Lower lobe of right lung (tissue), 2 donors: ENCODE measurements around the gene PROK2. TPM values are rescaled to one million over a fixed set of nuclear protein-coding genes. Genes with fewer than 3 reads are reported as not detected.

Experiments
- ATAC-seq, 2 donors: fragments of 200-7000 bp; cut with Tn5 transposase; one replicate each; pipeline ENCODE4 v1.9.1; 2020 to 2022; ENCODE audit warnings: mild to moderate bottlenecking in 2 of 2, moderate library complexity in 2 of 2
- DNase-seq: peaks from one replicate; pipeline ENCODE4 v3.0.0-alpha.2; 2020
- H3K27ac ChIP-seq: fragments of 200-600 bp; one replicate; pipeline ENCODE4 v1.8.0; 2022
- H3K27me3 ChIP-seq: fragments of 200-600 bp; one replicate; pipeline ENCODE4 v1.8.0; 2022; ENCODE audit warnings: low read depth
- H3K36me3 ChIP-seq: fragments of 200-600 bp; one replicate; pipeline ENCODE4 v1.8.0; 2022; ENCODE audit warnings: mild to moderate bottlenecking
- H3K4me1 ChIP-seq: fragments of 200-600 bp; one replicate; pipeline ENCODE4 v1.8.0; 2022
- H3K4me3 ChIP-seq: fragments of 200-600 bp; one replicate; pipeline ENCODE4 v1.8.0; 2022; ENCODE audit warnings: mild to moderate bottlenecking
- H3K9me3 ChIP-seq: fragments of 200-600 bp; one replicate; pipeline ENCODE4 v1.8.0; 2022
- intact Hi-C: fragments of 100-400 bp; cut with DNase I; formaldehyde crosslinking; loops from one replicate; pipeline ENCODE4 v1.11.0; 2022
- total RNA-seq: library from RNA; stranded (reverse); fragmentation: NEBNext Ultra II Directional; extraction: Animal tissue kit (Norgen Biotek cat#: 25700); gene quantifications from one replicate; pipeline ENCODE4 v1.2.1, GENCODE V29; 2021
- TF ChIP-seq, protein P1 (sequence below): fragments of 200-600 bp; IDR thresholded peaks from one replicate; pipeline ENCODE4 v1.8.0; 2022; ENCODE audit warnings: antibody characterized with exemption, mild to moderate bottlenecking
- donor health status: DM: no; HTN: yes; CAD: no; lungs with severe emphysema.

PROK2 gene
- total RNA-seq, 1 donor from 2014 or later = 7.4 TPM

DNA sequence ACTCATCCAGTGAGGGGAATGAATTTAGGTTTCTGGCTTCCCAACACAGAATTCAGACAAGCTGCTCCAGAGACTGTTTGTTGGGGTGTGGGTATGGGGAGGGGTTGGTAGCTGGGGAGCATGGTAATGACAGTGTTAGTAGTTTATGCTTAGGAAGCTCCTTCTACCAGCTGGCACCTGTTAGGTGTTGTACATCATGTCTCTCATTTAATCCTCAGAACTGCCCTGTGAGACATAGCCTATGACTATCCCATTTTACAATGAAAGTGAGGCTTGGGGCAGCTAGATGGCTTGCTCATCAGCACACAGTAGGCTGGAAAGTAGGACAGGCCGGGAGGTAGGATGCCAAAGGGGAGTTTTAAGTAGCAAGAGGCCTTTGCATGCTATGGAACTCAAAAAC lies 62.3 kb downstream of the PROK2 start:
- Histone ChIP-seq H3K4me3 (no peak overlapping the region), H3K36me3 (no peaks in the 10 kb centered on the region), H3K4me1 (peaks cover 13% of the 10 kb centered on the region), H3K9me3 (no peaks in the 10 kb centered on the region), H3K27ac (no peak overlapping the region), H3K27me3 (no peaks in the 10 kb centered on the region)
- no peak for ATAC-seq
- intact Hi-C loops = no loop called here
- TF ChIP-seq, protein P1, sequence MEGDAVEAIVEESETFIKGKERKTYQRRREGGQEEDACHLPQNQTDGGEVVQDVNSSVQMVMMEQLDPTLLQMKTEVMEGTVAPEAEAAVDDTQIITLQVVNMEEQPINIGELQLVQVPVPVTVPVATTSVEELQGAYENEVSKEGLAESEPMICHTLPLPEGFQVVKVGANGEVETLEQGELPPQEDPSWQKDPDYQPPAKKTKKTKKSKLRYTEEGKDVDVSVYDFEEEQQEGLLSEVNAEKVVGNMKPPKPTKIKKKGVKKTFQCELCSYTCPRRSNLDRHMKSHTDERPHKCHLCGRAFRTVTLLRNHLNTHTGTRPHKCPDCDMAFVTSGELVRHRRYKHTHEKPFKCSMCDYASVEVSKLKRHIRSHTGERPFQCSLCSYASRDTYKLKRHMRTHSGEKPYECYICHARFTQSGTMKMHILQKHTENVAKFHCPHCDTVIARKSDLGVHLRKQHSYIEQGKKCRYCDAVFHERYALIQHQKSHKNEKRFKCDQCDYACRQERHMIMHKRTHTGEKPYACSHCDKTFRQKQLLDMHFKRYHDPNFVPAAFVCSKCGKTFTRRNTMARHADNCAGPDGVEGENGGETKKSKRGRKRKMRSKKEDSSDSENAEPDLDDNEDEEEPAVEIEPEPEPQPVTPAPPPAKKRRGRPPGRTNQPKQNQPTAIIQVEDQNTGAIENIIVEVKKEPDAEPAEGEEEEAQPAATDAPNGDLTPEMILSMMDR = no peak
- no peak for DNase-seq

Other genes with a start within 250 kb of the PROK2 start
- gene FOXP1, start 201.4 kb downstream of the PROK2 start, total RNA-seq = 138 TPM
- gene EIF4E3, start 59.7 kb downstream of the PROK2 start, total RNA-seq = 29.0 TPM
- 2.6 TPM for gene GPR27, start 31.3 kb downstream of the PROK2 start, total RNA-seq